Globus pallidus (tissue), 1 donor: ENCODE measurements around the gene MBD1.
A peak's percentile ranks its signal among the peaks of the same experiment; 100 is the strongest.
"Not testable (repeated sequence)": the region's sequence is repeated elsewhere in the genome, so short reads cannot be mapped to it uniquely, and the experiment has no call there.

Experiments
- DNase-seq: peaks from one replicate; pipeline ENCODE4 v3.0.0-alpha.2; 2015; ENCODE audit warnings: low spot score

The MBD1 gene

DNA sequence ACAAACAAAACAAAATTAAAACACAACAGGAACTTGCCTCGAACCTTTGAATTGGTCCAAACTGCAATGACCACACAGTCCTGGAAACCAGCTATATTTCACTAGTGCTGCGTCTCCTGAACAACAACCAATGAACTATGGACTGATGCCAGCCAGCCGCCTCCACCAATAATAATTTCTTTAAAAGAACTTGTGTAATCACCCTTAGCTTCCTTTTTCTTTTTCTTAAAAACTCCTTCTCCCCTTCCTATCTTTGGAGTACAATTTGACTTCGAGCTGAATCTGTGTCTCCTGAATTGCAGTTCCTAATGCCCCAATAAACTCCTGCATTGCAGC is 7.8 kb upstream of the MBD1 start:
- DNase-seq: no peak

DNA sequence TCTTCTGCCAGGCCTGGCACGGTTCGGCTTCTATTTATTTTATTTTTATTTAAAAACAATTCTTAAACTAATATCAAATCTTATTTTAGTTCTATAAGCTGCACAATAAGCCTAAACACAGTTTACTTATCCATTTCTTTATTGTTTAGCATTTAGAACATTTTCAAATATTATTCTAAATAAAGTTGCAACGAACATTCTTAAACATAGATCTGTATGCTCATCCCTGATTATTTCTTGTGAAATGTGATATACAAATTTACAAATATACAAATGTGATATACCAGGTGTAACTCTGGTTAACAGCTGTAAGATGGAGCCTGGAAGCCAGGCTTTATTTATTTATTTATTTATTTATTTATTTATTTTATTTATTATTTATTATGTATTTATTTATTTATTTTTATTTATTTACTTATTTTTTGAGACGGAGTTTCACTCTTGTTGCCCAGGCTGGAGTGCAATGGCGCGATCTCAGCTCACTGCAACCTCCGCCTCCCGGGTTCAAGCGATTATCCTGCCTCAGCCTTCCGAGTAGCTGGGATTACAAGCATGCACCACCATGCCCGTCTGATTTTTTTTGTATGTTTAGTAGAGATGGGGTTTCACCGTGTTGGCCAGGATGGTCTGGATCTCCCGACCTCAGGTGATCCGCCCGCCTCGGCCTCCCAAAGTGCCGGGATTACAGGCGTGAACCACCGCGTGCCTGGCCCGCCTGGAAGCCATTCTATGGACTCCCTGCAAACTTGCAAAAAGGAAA is 7.2 kb upstream of the MBD1 start:
- DNase-seq: not testable (repeated sequence)

DNA sequence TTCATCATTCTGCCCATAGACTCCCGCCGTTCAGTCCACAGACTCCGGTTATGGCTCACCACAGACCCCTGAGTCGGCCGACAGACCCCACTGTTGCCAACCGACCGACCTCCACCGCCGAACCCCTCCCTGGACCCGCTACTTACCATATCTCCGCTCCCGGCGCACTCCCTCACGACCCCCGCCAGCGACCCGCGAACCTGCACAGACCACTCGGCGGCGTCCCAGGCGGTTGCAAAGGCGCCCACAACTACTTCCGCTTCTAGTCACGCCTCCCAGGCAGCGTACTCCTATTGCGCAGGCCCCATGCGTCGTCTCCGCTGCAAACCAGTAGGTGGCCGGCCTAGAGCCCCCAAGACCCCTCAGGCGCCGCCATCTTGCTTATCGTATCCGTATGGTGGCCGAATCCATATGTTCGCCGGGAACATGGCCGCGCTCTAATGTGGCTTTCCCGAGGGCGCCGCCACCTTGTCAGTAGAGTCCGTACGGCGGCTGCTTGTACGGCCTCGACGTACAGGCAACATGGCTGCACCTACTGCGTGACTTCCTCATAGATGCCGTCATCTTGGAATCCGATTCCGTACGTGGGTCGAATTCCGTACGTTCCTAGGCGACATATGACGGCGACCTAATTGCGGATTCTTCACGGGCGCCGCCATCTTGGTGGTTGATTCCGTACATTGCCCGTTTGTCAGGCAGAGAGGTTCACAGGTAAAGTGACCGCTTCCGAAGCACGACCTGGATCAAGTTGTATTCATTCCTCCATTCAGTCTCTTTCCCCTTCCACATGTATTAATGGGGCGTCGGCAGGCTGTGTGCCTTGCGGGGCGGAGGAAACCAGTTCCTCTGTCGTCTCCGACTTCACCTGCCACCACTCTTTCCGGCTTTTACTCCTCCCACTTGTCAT is 6.4 kb upstream of the MBD1 start, which contains the start of gene CXXC1:
Gene CXXC1, minus strand, starts transcription at position 252 of the 907 bp plus-strand sequence. Its CDS starts 103 bp downstream, at position 149.
- DNase-seq: peak; percentile 99

DNA sequence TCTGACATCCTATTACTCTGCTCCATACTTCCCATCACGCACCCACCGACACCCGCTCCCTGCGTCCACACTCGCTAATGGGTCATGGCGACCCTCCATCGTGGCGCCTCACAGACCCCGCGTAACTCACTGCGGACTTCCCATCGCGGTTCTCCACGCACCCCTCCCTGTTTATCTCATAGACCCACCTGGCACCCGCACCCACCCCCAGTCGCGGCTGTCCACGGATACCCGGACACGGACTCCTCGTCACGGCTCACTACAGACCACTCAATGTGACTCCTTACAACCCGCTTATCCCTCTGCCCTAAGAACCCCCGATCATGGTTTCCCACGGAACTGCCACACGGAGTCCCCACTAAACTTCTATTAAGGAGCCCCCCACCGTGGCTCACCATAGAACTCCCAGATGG is 5.7 kb upstream of the MBD1 start:
- DNase-seq: no peak

DNA sequence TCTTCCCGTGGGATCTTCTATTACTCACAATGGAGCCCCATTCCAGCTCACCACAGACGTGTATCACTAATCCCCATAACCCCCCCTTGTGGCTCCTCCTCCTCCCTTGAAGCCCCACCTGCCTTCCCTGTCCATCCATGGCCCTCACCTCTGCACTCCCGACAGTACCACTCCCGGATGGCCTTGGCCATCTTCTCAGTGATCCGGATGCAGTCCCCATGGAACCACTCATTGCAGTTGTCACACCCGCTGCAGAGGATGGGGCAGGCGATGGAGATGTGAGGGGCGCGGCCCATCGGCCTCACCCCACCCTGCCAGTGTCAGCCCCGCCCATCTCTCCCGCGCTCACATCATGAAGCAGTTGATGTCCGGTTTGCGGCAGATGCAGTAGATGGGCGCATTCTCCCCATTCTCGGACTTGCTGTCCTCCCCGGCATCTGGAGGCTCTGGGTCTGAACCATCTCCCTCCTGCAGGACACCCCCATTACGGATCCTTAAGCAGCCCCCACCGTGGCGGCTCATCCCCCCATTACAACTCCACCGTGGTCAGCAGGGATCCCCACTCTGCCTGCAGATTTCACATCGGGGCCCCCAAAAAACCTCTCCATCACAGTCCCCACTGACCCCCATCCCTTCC is 5.2 kb upstream of the MBD1 start:
- DNase-seq: no peak

DNA sequence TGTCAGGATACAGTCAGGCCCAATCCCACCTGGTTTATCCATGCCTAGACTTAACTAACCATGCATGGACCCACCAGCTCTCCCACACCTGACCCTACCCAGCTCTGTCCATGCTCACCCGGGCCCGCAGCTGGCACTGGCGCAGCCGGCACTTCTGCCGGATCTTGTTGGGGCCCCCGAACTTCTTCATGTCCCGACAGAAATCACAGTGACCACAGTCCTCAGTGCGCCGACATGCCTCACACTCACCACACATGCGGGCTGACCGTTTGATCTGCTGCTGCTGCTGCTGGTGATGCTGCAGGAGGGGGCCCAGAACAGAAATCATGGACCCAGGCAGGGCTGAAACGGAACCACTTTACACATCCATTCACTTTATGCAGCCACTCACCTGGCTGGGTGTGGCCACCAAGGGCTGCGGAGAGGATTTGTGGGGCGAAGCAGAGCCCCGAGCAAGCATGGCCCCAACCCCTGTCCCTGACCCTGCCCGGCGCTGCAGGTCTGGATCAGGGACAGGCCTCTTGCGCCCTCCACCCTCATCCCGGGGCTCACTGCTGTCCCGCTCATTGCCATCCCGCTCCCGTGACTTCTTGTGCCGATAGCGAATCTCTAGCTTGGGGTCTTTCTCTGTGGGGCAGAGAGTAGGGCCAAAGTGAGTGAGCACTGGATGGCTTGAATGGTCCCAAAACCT is 4.5 kb upstream of the MBD1 start:
- no peak for DNase-seq

DNA sequence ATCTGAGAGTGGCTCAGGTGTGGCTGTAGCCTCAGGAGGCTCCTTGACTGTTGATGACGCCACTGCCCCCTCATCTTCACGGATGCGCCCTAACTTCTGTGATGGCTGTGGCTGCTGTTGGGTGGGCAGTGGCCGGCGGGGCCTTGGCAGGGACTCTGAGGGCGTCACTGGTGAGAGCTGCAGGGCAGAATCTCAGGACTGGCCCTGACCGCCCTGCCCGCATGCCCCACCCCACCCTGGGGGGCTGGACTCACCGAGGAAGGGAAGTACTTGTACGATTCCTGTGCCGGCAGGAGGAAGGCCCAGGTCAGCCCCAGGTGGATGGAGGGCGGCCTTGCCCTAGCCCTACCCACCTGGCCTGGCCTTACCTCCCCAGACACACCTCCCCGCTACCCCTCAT is 3.7 kb upstream of the MBD1 start:
- no peak for DNase-seq

DNA sequence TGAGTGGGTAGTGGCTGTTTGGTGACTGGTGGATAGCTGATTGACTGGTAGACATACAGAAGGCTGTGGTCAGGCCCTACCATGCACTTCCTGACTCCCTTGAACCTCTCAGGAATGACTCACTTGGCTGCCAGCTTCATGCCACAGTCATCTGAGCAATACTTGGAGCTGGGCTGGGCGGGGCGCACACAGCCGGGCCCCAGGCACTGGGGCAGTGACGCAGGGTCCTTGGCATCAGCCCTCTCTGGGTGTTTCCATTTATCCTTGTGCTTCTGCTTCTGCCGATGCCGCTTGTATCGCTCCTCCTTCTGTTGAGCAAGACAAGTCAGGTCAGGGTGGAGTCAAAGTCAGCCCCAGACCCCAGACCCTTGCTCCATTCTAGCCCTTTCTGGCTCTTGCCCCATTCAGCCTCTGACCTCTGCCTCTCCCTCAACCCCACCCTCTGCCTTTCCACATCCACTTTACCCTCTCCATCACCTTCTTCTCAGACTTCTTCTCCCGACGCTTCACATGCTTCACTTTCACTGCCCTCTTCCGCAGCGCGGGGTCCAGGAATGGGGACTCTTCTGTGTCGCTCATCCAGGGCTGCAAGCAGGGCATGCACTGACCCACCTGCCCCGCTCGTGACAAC is 3.0 kb upstream of the MBD1 start:
- DNase-seq: no peak

DNA sequence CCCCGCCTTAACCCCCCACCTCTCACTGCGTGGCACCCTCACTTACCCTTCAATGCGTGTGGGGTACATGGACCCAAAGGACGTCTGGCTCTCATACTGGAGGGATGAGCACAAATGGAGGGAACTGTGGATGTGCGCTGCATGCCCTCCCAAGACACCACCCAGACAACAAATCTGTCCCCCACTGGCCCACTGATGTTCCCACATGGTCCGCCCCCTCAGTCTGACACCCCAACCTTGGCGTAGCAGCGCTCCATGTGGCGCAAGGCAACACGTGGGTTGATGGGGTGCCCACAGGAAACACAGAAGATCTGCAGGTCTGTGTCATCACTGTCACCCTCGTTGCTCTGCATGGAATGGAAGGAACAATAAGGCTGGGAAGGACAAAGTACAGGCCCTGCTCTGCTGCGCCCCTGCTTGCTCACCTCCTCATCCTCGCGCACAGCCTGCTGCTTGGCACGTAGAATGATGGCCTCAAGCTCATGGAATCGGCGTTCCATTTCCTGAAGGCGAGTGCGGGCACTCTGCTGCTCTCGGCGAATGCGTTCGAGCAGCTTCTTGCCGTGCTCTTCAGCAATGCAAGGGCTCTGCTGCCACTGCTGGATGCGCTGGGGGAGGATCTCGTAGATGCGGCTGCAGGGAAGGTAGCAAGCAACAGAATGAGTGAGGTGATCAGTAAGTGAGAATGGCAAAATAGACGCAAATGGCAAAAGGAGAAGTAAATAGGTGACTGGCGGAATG is 2.3 kb upstream of the MBD1 start:
- DNase-seq: no peak

DNA sequence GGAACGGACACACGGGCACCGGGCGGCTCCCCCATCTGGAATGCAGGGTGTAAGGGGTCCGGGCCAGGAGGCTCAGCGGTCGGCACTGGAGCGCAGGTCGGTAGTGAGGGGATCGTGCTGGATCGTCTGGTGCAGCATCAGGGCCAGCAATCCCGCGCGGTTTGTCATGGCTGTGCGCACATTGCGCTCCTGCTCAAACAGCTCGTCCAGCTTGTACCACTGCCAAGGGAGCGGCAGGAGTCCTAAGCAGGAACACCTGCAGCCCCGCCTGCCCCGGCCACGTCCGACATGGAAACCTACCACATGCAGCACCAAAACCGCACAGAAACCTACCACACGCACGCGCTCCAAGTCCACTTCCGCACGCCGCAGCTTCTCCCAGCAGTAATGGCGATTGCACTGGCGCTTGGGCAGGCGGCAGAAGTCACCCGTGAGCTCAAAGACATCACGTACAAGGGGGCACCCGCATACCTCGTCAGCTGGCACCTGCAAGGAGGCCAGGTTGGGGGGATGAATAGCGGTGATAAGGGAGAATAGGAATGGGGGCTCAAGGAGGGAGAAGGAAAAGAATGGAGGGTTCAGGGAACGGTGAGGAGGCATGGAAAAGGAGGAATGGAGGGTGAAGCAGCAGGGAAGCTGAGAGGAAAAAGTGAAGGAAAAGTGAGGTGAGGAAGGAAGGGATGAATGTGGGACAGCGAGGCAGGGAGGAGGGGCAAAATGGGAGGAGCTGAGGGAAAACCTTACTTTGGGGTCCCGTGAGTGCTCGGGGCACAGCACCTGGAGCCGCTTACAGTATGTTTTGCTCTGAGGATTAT is 1.4 kb upstream of the MBD1 start:
- no peak for DNase-seq

DNA sequence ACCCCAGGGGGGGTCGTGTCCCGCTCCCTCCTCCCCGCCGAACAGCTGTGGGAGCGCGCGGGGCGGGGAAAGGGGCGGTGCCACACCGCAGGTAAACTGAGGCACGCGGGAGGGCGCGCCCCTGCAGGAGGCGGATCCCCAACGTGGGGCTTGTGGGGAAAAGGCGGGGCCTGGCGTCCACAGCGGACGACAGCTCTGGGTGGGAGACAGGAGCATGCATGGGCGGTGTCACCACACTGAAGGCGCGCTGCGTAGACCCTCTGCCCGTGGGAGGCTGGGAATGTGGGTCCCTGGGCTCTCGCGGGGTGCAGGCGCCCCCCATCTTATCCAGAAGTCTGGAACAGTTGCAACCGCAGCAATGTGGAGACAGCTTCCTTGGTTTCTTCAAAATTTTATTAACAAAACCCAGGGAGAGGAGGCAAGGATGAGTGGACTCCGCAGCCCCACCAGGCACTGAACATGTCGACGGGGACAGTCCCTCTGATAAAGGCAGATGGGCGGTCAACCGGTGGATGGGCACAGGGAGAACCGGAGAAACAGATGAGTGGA is 723 bp upstream of the MBD1 start:
- no peak for DNase-seq

DNA sequence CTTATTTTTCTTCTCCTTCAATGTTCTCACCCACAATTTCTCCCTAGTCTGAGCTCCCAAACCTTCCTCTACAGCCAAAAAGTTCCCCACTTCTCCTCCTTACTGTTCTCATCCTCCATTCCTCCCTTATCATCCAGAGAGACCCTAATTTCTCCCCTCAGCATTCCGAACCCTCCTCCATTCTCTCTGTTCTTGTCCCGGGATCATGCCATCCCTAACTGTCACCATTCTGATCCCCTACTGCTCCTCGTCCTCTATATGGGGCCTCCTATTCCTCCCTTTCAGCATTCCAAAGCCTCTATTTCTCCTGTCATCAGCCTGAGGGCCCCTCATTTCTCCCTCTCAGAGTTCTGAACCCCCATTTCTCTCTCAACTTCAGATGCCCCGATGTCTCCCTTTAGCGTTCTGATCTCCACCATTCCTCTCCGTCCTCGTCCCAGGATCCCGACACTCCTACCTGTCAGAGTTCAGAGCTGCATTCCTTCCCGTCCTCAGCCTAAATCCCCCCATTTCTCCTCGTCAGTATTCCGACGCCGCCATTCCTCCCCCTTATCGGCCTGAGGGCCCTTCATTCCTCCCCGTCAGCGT is 522 bp downstream of the MBD1 start:
- no peak for DNase-seq

DNA sequence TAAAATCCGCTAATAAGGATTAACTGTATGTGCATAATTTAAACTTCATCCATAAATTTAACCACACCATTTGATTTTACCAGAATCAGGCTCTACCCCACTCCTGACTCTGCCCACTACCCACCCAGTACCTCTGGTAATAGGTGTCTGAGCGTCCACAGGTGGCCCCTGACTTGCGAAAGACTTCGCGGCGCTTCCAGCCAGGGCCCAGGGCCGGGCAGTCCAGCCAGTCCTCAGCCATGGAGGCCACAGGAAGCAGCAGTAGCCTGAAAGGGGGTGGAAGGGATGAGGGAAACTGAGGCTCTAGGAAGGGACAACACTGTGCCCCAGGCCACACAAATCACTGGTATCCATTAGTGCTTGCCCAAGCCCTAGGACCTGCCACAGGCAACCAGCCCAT is 1.6 kb downstream of the MBD1 start:
- no peak for DNase-seq

DNA sequence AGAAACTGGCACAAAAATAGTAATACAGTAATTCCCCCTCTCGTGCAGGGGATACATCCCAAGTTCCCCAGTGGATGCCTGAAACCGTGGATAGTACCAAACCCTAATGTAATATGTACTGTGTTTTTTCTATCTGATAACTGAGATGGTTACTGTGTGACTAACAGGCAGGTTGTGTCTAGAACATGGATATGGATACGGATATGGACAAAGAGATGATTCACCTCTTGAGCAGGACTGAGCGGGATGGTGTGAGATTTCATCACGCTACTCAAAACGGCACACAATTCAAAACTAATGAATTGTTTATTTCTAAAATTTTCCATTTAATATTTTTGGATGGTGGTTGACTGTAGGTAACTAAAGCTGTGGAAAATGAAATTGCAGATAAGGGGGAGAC is 3.4 kb downstream of the MBD1 start:
- DNase-seq: no peak

DNA sequence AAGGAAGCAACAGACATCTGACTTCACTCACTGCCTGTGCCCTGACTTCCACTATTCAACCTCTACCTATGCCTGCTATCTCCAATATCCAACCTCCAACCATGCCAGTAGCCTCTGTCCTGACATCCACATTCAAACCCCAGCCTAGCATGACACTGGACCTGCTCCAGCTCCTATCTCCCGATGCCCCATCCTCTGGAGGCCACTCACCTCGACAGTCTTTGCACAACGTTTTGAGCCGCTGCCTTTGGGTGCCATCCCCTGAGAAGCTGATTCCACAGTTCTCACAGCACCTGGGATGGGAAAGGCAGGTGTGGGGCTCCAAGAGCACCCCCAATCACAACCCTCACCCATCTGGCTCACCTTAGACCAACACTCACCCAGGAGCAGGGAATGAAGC is 4.9 kb downstream of the MBD1 start:
- no peak for DNase-seq

DNA sequence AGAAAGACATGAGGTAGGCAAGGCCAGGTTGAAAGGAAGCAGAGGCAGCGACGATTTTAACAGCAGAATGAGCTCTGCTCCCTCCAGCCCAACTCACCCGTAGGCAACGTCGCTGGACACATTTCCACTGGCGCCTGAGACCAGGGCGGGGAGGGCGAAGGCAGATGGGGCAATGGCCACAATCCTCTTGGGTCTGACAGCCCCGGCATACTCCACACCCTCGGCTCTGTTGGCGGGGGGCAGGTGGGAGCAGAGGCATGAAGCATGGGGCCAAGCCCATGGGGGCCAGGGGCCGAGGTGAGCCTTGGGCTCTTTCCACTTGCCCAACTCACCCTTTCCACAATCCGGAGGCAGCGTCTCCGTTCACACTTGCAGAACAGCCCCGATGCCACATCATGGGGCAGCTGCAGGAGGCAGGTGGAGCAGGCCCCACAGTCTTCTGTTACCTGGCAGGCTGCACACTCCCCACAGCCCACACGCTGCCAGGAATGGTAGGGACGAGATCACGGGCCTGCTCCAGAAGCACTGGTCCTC is 5.8 kb downstream of the MBD1 start:
- DNase-seq: no peak

DNA sequence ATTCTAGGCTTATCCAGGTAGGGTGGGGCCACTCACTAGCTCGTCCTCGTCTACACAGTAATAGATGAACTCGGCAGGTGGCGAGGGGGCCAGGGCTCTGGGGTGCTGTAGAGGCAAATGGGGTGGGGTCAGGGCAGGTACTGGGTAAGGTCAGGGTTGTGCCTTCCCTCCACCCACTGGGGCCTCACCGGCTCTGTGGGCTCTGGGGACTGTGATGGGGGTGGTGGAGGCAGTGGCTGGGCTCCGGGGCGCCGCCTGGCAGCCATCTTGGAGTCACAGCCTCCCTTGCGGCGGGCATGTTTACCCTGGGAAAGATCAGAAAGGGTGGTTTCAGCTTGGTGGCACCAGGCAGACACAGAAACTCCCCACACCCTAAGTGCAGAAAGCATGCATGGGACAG is 6.4 kb downstream of the MBD1 start:
- DNase-seq: no peak

DNA sequence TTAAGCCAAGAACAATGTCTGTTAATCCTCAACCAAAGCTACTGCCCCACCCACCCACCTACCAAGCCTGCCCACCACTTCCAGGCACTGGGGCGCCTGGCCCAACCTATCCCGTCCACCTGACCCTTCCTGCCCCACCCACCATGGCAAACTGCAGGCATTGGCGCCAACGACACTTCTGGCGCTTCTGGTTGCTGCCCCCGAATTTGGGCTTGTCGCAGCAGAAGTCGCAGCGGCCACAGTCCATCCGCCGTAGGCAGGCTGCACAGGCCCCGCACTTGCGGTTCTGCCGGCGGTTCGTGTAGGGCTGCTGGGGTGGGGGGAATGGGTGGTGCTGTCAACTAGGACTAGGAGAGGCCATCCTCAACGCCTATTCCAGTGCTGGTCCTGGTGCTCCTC is 7.3 kb downstream of the MBD1 start:
- DNase-seq: no peak
